Myocyte (in vitro differentiated cells): ENCODE results near the gene CD40. TPM values are rescaled to one million over a fixed set of nuclear protein-coding genes. Genes with fewer than 3 reads are reported as not detected.
"Not testable (repeated sequence)": the region's sequence is repeated elsewhere in the genome, so short reads cannot be mapped to it uniquely, and the experiment has no call there.

ENCODE experiments used
- DNase-seq: peaks from one replicate; pipeline ENCODE4 v3.0.0-alpha.2; 2012; ENCODE audit warnings: low read depth
- total RNA-seq: library from RNA; depleted of rRNA; stranded (reverse); fragments of >200 nt; gene quantifications from 2 replicates; pipeline ENCODE4 v1.2.3, GENCODE V29; 2014

CD40 gene
- total RNA-seq, 1 donor from 2014 or later = 0.64 TPM

DNA sequence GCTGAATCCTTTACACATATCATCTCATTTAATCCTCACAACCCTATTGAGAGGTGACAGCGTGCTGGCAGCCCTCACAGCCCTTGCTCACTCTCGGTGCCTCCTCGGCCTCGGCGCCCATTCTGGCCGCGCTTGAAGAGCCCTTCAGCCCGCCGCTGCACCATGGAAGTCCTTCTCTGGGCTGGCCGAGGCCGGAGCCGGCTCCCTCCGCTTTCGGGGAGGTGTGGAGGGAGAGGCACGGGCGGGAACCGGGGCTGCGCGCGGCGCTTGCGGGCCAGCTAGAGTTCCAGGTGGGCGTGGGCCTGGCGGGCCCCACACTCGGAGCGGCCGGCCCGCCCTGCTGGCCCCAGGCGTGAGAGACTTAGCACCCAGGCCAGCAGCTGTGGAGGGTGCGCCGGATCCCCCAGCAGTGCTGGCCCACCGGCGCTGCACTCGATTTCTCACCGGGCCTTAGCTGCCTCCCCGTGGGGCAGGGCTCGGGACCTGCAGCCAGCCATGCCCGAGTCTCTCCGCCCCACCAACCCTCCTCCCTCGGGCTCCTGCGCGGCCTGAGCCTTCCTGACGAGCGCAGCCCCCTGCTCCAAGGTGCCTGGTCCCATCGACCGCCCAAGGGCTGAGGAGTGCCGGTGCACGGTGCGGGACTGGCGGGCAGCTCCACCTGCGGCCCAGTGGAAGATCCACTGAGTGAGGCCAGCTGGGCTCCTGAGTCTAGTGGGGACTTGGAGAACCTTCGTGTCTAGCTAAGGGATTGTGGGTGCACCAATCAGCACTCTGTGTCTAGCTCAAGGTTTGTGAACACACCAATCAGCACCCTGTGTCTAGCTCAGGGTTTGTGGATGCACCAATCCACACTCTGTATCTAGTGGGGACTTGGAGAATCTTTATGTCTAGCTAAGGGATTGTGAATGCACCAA is 26.2 kb upstream of the CD40 start:
- not testable (repeated sequence) for DNase-seq

DNA sequence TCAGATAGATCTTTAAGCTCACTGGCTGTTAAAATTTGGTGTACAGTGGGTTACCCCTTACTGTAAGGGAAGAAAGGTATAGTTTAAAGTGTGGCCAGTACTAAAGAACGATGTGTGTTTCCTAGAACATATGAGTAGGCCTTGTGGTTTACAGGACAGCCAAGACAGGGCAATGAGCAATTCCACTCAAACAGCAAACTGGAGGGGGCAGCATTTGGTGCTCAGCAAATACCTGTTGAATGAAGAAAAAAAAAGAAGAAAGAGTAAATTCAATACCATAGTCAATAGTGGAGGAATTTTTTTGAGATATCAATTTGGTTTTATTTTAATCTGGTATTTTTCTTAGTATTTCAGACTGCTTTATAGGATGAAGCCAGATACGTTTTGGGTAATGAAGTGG is 24.6 kb upstream of the CD40 start:
- DNase-seq = no peak

DNA sequence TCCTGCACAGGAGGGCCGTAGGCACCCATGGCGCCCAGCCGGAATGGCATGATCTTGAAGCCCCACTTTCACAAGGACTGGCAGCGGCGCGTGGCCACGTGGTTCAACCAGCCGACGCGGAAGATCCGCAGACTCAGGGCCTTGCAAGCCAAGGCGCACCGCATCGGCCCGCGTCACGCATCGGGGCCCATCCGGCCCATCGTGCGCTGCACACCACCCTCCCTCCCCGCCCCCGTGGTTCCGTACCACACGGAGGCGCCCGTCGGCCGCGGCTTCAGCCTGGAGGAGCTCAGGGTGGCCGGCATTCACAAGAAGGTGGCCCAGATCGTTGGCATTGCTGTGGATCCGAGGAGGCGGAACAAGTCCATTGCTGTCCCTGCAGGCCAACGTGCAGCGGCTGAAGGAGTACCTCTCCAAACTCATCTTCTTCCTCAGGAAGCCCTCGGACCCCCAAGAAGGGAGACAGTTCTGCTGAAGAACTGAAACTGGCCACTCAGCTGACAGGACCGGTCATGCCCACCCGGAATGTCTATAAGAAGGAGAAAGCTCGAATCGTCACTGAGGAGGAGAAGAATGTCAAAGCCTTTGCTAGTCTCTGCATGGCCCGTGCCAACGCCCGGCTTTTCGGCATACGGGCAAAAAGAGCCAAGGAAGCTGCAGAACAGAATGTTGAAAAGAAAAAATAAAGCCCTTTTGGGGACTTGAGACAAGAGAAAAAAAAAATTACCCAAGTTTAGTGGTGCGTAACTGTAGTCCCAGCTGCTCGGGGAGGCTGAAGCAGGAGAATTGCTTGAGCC is 18.4 kb upstream of the CD40 start:
- no peak for DNase-seq

DNA sequence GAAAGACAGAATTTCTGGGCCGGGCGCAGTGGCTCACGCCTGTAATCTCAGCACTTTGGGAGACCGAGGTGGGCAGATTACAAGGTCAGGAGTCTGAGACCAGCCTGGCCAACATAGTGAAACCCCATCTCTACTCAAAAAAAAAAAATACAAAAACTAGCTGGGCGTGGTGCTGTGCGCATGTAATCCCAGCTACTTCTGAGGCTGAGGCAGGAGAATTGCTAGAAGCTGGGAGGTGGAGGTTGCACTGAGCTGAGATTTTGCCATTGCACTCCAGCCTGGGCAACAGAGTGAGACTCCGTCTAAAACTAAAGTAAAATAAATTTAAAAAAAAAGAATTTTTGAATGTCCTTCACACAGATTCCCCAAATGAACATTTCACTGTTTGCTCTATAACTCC is 17.7 kb upstream of the CD40 start:
- not testable (repeated sequence) for DNase-seq

DNA sequence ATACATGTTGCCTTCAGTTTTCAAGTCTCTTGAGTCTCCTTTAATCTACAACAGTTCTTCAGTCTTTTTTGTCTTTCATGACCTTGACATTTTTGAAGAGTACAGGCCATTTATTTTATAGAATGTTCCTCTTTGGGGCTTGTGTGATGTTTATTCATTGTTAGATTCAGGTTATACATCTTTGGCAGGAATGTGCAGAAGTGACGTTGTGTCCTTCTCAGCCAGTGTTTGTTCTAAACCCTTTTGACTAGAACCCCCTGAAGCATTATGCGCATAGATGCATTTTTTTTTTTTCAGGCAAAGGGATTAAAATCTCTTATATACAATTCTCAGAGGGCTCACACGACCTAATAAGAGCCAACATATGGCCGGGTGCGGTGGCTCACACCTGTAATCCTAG is 17.1 kb upstream of the CD40 start:
- DNase-seq = no peak

DNA sequence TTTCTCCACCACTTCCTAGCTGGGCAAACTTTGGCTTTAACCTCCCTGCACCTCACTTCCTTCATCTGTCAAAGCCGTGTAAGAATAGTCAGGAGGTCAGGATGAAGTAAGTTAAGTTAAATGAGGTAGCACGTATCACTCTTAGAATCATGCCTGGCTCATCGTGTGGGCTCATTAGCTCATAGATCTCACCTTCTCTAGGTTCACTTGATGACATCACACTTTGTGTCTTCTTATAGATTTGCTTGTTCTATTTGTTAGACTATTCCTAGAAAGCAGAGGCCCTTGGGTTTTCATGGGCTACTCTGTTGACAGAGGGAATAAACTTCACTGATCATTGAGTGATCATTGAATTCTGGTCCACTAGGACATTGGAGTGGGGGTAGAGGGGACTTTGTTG is 16.2 kb upstream of the CD40 start:
- DNase-seq = no peak

DNA sequence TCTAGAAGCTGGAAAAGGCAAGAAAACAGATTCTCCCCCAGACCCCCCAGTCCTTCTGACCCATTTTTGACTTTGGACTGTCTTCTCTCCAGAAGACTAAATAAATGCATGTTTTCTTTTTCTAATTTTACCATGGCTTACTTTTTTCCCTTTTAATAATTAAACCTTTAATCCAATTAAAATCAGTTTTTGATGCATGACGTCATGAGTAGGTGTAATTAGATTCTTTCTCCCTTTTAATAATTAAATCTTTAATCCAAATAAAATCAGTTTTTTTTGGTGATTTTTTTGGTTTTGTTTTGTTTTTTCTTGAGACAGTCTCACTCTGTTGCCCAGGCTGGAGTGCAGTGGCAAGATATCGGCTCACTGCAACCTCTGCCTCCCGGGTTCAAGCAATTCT is 15.2 kb upstream of the CD40 start:
- no peak for DNase-seq

DNA sequence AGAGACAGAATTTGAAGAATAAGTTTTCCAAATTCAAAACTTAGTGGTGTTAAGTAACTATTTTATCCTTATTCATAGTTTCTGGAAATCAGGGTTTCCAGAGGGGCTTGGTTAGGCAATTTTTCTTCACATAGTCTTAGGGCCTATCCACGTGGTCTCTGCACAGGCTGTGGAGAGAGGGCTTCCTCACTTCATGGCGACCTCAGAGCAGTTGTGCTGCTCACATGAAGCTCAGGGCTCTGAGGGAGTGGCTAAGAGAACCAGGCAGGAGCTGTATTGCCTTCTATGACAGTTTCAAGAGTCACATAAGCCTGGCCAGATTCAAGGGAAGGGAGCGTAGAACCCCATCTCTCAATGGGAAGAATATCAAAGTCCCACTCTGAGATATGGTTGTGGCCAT is 13.9 kb upstream of the CD40 start:
- no peak for DNase-seq

DNA sequence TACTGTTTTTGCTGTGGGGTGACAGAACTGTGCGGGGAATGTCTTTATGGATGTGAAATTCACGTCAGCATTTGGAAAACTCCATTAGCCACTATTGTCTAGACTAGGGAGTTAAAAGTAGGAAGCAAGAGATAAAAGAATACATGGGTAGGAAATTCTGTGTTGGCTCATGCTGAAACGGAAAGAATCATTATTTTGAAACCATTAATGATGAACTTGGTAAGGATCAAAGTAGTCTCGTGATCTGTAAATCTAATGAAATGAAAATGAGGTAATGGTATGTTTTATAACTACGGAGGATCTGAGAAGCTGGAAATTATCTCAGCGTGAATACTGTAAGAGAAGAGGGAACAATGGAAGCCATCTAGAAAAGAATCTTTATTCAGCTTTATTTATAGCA is 11.1 kb upstream of the CD40 start:
- DNase-seq = no peak

DNA sequence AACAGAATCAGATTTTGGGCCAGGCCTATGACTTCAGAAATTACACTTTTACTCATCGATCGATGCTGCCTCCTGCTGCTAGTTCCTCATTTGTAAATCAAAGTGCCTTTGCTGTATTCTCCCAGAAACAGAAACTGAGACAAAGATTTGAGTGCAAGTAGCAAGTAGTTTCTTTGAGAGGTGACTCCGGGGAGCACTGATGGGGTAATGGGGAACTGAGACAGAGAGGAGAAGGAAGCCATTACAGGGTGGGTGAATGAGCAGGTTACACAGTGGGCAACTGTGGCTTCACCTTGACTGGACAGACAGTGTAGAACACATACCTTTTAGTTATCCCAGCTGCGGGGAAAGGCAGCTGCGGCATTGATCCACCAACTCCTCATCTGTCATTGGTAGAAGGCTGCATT is 9.7 kb upstream of the CD40 start:
- DNase-seq = no peak

DNA sequence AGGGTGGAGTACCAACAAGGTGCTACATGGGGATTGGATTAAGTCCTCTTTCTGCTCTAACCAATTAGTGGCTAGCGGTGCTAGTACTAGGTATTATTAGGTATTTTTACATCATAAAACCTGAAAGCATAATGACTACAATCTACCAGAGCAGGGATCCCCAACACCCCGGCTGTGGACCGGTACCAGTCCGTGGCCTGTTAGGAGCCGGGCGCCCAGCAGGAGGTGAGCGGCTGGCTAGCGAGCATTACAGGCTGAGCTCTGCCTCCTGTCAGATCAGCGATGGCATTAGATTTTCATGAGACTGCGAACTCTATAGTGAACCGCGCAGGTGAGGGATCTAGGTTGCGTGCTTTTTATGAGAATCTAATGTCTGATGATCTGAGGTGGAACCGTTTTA is 9.1 kb upstream of the CD40 start:
- DNase-seq = no peak

DNA sequence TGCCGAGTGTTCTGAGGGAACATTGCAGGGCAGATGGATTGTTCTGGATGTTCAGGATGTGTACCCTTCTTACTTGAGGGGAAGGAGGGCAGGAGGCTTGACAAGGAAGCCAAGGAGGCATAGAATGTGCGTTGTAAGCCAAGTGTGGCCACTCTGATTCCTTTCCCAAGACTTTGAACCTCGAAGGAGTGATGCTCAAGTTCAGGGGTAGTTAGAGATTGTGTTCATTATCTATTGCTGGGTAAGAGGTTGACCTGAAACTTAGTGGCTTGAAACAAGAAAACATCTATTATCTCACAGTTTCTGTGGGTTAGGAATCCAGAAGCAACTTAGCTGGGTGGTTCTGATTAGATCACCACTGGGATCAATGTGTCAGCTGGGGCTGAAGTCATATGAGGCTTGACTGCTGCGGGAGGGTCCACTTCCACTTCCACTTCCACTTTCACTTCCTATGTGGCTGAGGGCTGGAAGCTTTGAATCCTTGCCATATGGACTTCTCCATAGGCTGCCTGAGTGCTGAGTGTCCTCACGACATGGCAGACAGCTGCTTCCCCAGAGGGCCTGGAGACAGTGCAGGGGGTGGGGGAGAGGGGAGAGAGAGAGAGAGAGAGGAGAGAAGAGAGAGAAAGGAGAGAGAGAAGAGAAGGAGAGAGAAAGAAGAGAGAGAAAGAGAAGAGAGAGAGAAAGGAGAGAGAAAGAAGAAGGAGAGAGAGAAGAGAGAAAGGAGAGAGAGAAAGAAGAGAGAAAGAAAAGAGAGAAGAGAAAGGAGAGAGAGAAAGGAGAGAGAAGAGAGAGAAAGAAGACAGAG is 6.9 kb upstream of the CD40 start:
- DNase-seq = peak; percentile 9

DNA sequence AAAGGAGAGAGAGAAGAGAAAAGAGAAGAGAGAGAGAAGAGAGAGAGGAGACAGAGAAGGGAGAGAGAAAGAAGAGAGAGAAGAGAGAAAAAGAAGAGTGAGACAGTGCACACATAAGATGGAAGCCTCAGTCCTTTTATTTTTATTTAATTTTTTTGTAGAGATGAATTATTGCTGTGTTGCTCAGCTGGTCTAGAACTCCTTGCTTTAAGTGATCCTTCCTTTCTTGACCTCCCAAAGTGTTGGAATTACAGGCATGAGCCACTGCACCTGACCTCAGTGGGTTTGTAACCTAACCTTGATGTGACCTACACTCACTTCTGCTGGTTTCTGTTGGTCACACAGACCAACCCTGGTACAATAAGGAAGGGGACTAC is 6.3 kb upstream of the CD40 start:
- no peak for DNase-seq

DNA sequence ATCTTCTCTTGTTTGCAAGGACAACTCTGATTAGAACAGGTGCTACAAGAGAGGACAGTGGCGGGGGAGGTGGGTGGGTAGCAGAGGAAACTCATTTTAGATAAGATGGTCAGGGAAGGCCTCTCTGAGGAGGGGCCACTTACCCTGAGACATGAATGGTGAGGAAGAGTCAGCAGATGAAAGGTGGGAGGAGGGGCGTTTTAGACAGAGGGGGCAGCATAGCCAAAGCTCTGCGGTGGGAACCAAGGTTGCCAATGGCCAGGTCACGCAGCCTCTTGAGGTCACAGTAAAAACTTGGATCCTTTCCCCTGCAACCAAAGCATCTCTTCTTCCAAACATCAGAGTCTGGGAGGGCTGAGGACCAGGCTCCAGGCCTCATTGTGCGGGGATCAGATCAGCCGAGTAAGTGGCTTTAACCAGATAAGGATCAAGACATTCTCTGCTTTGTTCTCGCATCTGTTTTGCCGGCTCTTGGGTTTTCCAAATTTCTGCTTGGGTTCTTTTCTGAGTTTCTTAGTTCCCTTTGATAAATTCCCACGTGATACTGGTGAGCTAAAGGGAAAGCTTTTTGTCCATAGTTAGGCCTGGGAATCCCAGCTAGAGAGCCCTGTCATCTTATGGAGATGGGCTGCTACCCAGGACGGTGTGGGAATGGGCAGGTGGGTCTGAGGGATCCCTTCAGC is 5.5 kb upstream of the CD40 start:
- DNase-seq = no peak

DNA sequence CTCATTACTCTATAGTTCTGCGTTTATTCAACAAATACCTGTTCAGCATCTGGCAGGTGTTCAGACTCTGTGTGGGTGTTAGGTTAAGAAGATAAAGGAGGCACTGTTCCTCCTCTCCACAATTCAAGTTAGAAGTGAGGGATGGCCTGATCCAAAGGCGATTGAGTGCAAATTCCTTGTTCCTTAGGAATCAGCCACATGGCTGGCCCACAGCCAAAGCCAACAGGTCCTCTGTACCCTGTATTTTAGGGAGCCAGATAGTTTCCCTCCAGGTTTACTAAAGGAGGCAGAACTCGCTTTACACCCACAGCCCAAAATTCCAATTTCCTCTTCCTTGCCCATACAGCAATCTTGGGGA is 5.0 kb upstream of the CD40 start:
- no peak for DNase-seq

DNA sequence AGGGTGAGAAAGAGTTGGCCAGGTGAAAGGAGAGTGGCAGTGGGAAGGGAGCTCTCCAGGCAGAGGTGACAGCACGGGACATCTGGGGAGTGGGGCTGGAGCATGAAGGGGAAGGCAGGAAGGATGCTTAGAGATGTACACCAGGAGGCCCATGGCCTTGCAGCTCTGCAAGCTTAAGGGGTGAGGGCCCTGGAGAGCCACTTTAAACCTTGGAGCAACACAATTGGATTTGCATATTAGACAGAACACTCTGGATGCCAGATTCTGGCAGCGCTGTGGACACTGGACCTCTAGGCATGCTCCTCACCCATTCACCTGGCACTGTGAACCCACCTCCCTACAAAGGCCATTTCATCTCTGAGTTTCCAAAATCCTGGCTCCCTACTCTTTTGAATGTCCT is 3.7 kb upstream of the CD40 start:
- no peak for DNase-seq

DNA sequence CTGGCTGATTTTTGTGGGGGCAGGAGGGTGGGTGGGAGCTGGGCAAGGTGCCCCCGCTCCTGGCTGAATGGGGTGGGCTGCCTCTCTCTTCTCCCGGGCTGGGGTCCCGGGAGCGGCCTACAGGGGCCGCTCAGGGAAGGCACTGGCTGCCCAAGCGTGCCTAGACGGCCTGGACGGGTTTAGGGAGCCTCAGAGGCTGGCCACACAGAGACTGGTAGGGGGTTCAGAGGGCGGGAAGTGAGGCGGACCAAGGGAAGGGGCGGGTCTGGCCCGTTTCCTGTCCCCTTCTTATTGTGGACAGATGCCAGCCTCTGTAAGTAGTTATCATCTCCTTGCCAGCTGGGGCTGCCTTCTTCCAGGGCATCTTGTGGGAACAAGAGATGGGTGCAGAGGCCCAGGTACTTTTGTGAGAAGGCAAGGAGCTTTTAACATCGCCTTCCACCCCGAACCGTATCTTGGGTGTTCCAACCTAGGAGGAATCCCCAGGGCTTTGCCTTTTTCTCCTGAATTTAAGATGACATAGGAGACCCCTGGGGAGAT is 437 bp downstream of the CD40 start:
- DNase-seq = no peak

DNA sequence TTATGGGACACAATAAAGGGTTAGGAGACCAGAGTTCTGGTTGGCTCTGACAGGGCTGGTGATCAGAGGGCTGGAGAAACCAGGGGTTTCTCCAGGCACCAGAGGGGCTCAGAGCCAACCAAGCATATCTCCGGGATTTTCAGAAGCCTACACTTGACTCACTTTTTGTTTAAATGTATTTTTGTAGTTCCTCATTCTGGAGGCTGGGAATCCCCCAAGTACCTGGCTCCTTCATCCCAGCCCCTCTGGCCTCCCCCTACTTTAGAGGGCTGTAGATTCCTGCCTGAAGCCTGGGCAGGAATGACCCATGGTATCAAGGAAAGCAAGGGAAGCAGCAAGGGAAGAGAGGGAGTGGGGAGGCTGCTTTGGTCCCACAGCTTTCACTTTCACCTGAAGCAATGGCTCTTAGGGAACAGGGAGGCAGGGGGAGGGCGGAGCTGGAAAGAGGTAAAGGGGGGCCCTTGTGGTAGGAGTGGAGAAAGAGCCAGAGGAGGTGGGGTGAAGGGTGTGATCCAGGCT is 973 bp downstream of the CD40 start:
- no peak for DNase-seq

DNA sequence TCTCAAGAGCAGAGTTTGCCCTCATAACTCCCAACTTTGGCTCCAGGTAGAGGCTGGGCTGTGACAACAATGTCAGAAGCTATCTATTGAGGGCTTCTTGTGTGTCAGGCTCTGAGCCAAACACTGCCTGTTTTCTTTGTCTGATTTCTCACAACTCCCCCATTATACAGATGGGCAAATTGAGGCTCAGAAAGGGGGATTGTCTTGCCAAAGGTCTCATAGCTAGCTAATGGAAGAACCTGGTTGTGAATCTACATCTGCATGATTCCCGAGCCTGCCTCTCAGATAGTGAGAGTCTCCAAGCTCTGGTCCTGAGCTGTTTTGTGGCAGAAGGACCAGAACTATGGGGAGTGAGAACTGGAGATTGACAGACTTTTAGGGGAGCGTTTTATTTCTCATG is 1.4 kb downstream of the CD40 start:
- DNase-seq = no peak

DNA sequence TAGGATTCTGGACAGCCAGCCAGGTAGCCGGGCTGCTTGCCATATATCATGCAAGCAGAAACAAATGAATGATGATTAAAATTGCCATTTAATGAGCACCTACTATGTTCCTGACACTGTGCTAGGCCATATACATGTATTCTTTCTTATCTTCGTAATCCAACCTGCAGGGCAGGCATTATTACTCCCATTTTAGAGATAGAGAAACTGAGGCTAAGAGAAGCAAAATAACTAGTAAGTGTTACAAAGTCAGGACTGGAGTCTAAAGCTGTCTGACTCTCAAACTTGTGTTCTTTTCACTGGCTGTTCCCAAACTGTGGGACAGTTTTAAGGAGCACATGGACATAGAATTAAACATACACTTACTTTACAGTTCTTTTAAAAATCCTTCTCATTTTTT is 2.0 kb downstream of the CD40 start:
- no peak for DNase-seq
